Gastrocnemius medialis (tissue), 4 donors: ENCODE results near the gene DAZAP2. TPM values are rescaled to one million over a fixed set of nuclear protein-coding genes. Genes with fewer than 3 reads are reported as not detected.
"Not testable (repeated sequence)": the region's sequence is repeated elsewhere in the genome, so short reads cannot be mapped to it uniquely, and the experiment has no call there.

ENCODE experiments used
- ATAC-seq, 2 donors: fragments of 150-250 bp; one replicate each; pipeline ENCODE4 v1.9.1; 2016
- DNase-seq, 2 donors: peaks; one replicate each; pipeline ENCODE4 v3.0.0-alpha.2; 2019
- H3K27ac ChIP-seq, 4 donors: fragments of 200-600 bp; sonication (generic); 1 replicate in 1 of 4; 2 replicates in 3 of 4; pipeline ENCODE4 v1.5.1; 2016 to 2018; ENCODE audit warnings: mild to moderate bottlenecking in 2 of 4, moderate library complexity in 1 of 4
- H3K27me3 ChIP-seq, 3 donors: fragments of 200-600 bp; sonication (generic) in 2 of 3; 1 replicate in 1 of 3; 2 replicates in 2 of 3; pipeline versions ENCODE4 v1.5.1 to v1.6.0; 2016 to 2019; ENCODE audit warnings: mild to moderate bottlenecking in 1 of 3, moderate library complexity in 1 of 3
- H3K36me3 ChIP-seq, 2 donors: fragments of 200-600 bp; sonication (generic) in 1 of 2; one replicate each; pipeline ENCODE4 v1.5.1; 2017 to 2018
- H3K4me1 ChIP-seq, 2 donors: fragments of 200-600 bp; sonication (generic) in 1 of 2; one replicate each; pipeline ENCODE4 v1.5.1; 2016 to 2017; ENCODE audit warnings: mild to moderate bottlenecking in 2 of 2
- H3K4me3 ChIP-seq, 4 donors: fragments of 200-600 bp; sonication (generic) in 3 of 4; 1 replicate in 1 of 4; 2 replicates in 3 of 4; pipeline ENCODE4 v1.5.1; 2016 to 2019; ENCODE audit warnings: mild to moderate bottlenecking in 2 of 4
- H3K9me3 ChIP-seq, 3 donors: fragments of 200-600 bp; sonication (generic) in 2 of 3; 1 replicate in 1 of 3; 2 replicates in 2 of 3; pipeline ENCODE4 v1.5.1; 2016 to 2019
- CTCF ChIP-seq, 5 experiments: fragments of 450-650 bp in 3 of 5; fragments of 200-600 bp in 2 of 5; sonication (generic) in 2 of 5; IDR thresholded peaks in 4 of 5; conservative IDR thresholded peaks in 1 of 5; 1 replicate in 4 of 5; 2 replicates in 1 of 5; pipeline ENCODE4 v1.5.1; 2016 to 2019; ENCODE audit warnings: antibody characterized with exemption in 5 of 5, mild to moderate bottlenecking in 3 of 5, moderate library complexity in 3 of 5
- POLR2A ChIP-seq, 2 donors: fragments of 450-650 bp; IDR thresholded peaks; one replicate each; pipeline ENCODE4 v1.6.1; 2017; ENCODE audit warnings: antibody characterized with exemption in 2 of 2, mild to moderate bottlenecking in 2 of 2, moderate library complexity in 2 of 2
- in situ Hi-C, 4 donors: fragments of 200-750 bp; cut with MboI; loops; one replicate each; pipeline versions ENCODE4 v1.15.0 to v1.8.0; 2017; ENCODE audit warnings: low sequenced_read_pairs in 4 of 4
- intact Hi-C: fragments of 100-400 bp; cut with DNase I; formaldehyde crosslinking; loops from one replicate; pipeline ENCODE4 v1.15.1; 2023; ENCODE audit warnings: low total_unique reads
- total RNA-seq, 4 donors: library from RNA; depleted of rRNA; stranded (reverse); fragments of >200 nt; gene quantifications; one replicate each; pipeline versions ENCODE4 v1.1.0 to v1.2.3, GENCODE V29; 2016

The DAZAP2 gene
- total RNA-seq, 4 donors from 2014 or later: 204 to 274 (median 246) TPM

- DNase-seq: no peak
- no peak overlapping the region for H3K4me3 ChIP-seq
- no peak overlapping the region for H3K27ac ChIP-seq
- H3K9me3 ChIP-seq: no peaks in the 10 kb centered on the region
- peaks cover 0 to under 1% of the 10 kb centered on the region in 2 donors for H3K4me1 ChIP-seq
- H3K36me3 ChIP-seq: peaks cover 0 to 13% of the 10 kb centered on the region in 2 donors
- in situ Hi-C loops: no loop called here
- ATAC-seq: no peak
- no peaks in the 10 kb centered on the region for H3K27me3 ChIP-seq
- intact Hi-C loops: no loop called here
- TF ChIP-seq CTCF (IDR thresholded peaks at IDR 0.05 in 4 of 5, conservative IDR thresholded peaks at IDR 0.05 in 1 of 5) (no peak), POLR2A (IDR thresholded peaks at IDR 0.05) (no peak)
Observed at GRCh38 chr12:51224625-51225024, 14.0 kb upstream of the DAZAP2 start.

GRCh38 chr12:51225234-51225633 lies 13.4 kb upstream of the DAZAP2 start:
- Histone ChIP-seq H3K27me3 (no peaks in the 10 kb centered on the region), H3K4me1 (no peaks in the 10 kb centered on the region), H3K9me3 (no peaks in the 10 kb centered on the region), H3K27ac (no peak overlapping the region), H3K36me3 (peaks cover 0 to 13% of the 10 kb centered on the region in 2 donors), H3K4me3 (no peak overlapping the region)
- in situ Hi-C loops: no loop called here
- TF ChIP-seq CTCF (IDR thresholded peaks at IDR 0.05 in 4 of 5, conservative IDR thresholded peaks at IDR 0.05 in 1 of 5): no peak
- no peak for TF ChIP-seq POLR2A (IDR thresholded peaks at IDR 0.05)
- intact Hi-C loops: no loop called here
- DNase-seq (no peak), ATAC-seq (no peak)

- TF ChIP-seq POLR2A (IDR thresholded peaks at IDR 0.05): no peak
- no peak for TF ChIP-seq CTCF (IDR thresholded peaks at IDR 0.05 in 4 of 5, conservative IDR thresholded peaks at IDR 0.05 in 1 of 5)
- H3K4me1 ChIP-seq: no peaks in the 10 kb centered on the region
- ATAC-seq (no peak), DNase-seq (no peak)
- H3K27me3 ChIP-seq: no peaks in the 10 kb centered on the region
- peaks cover 0 to 13% of the 10 kb centered on the region in 2 donors for H3K36me3 ChIP-seq
- no peaks in the 10 kb centered on the region for H3K9me3 ChIP-seq
- intact Hi-C loops: no loop called here
- no peak overlapping the region for H3K27ac ChIP-seq
- in situ Hi-C loops: no loop called here
- no peak overlapping the region for H3K4me3 ChIP-seq
Observed at GRCh38 chr12:51225771-51226170, 12.9 kb upstream of the DAZAP2 start.

GRCh38 chr12:51227112-51227511 lies 11.5 kb upstream of the DAZAP2 start:
- H3K4me1 ChIP-seq, H3K27ac ChIP-seq, ATAC-seq, DNase-seq, intact Hi-C loops, in situ Hi-C loops, H3K9me3 ChIP-seq, H3K27me3 ChIP-seq, H3K4me3 ChIP-seq: not testable (repeated sequence)
- peaks cover 0 to 13% of the 10 kb centered on the region in 2 donors for H3K36me3 ChIP-seq

GRCh38 chr12:51227962-51228361 lies 10.7 kb upstream of the DAZAP2 start:
- in situ Hi-C loops: no loop called here
- H3K9me3 ChIP-seq: no peaks in the 10 kb centered on the region
- H3K4me1 ChIP-seq: no peaks in the 10 kb centered on the region
- H3K27me3 ChIP-seq: no peaks in the 10 kb centered on the region
- no peak overlapping the region for H3K4me3 ChIP-seq
- DNase-seq (no peak), ATAC-seq (no peak)
- no peak for TF ChIP-seq POLR2A (IDR thresholded peaks at IDR 0.05)
- no peak for TF ChIP-seq CTCF (IDR thresholded peaks at IDR 0.05 in 4 of 5, conservative IDR thresholded peaks at IDR 0.05 in 1 of 5)
- no peak overlapping the region for H3K27ac ChIP-seq
- intact Hi-C loops: no loop called here
- H3K36me3 ChIP-seq: peaks cover 0 to 13% of the 10 kb centered on the region in 2 donors
